ENCODE measurements around the gene LETMD1. TPM values are rescaled to one million over a fixed set of nuclear protein-coding genes. Genes with fewer than 3 reads are reported as not detected.

The LETMD1 gene
- total and polyA plus RNA-seq, 9 of the 15 experiments (the other 6 are each of a cell fraction or from before 2014, with no cell fraction given), result 58.7 to 163 (median 75.4) TPM

GRCh38 chr12:51021694-51022093, 26.4 kb upstream of the LETMD1 start (continued):
- peak; percentile 67; the same call in 1 of the 2 replicates for TF ChIP-seq TFAP4 (CRISPR knock-in tag; IDR thresholded peaks at IDR 0.05; ENCODE audit: borderline replicate concordance)
- peak; percentile 98 for TF ChIP-seq ARID1B (IDR thresholded peaks at IDR 0.05)
- no peak for TF ChIP-seq RFX5 (IDR thresholded peaks at IDR 0.05; ENCODE audit: low read depth, low read length)
- TF ChIP-seq, protein P1, sequence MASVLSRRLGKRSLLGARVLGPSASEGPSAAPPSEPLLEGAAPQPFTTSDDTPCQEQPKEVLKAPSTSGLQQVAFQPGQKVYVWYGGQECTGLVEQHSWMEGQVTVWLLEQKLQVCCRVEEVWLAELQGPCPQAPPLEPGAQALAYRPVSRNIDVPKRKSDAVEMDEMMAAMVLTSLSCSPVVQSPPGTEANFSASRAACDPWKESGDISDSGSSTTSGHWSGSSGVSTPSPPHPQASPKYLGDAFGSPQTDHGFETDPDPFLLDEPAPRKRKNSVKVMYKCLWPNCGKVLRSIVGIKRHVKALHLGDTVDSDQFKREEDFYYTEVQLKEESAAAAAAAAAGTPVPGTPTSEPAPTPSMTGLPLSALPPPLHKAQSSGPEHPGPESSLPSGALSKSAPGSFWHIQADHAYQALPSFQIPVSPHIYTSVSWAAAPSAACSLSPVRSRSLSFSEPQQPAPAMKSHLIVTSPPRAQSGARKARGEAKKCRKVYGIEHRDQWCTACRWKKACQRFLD (CRISPR knock-in tag; IDR thresholded peaks at IDR 0.05), result peak; percentile 71; the same call in 1 of the 2 replicates
- TF ChIP-seq, protein P2, sequence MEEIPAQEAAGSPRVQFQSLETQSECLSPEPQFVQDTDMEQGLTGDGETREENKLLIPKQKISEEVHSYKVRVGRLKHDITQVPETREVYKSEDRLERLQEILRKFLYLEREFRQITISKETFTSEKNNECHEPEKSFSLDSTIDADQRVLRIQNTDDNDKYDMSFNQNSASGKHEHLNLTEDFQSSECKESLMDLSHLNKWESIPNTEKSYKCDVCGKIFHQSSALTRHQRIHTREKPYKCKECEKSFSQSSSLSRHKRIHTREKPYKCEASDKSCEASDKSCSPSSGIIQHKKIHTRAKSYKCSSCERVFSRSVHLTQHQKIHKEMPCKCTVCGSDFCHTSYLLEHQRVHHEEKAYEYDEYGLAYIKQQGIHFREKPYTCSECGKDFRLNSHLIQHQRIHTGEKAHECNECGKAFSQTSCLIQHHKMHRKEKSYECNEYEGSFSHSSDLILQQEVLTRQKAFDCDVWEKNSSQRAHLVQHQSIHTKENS (CRISPR knock-in tag; IDR thresholded peaks at IDR 0.05), result no peak
- TF ChIP-seq KDM2B (CRISPR knock-in tag; IDR thresholded peaks at IDR 0.05), result no peak
- peak; percentile 95 for TF ChIP-seq SMARCE1 (IDR thresholded peaks at IDR 0.05)
- no peak for TF ChIP-seq ARID2 (IDR thresholded peaks at IDR 0.05)
- TF ChIP-seq CBX3 (IDR thresholded peaks at IDR 0.05; ENCODE audit: borderline replicate concordance in 1 of 2, low read length in 2 of 2), result no peak
- TF ChIP-seq PCBP2 (IDR thresholded peaks at IDR 0.05; ENCODE audit: low read depth, low read length, poor library complexity, severe bottlenecking), result no peak
- TF ChIP-seq, protein P3, sequence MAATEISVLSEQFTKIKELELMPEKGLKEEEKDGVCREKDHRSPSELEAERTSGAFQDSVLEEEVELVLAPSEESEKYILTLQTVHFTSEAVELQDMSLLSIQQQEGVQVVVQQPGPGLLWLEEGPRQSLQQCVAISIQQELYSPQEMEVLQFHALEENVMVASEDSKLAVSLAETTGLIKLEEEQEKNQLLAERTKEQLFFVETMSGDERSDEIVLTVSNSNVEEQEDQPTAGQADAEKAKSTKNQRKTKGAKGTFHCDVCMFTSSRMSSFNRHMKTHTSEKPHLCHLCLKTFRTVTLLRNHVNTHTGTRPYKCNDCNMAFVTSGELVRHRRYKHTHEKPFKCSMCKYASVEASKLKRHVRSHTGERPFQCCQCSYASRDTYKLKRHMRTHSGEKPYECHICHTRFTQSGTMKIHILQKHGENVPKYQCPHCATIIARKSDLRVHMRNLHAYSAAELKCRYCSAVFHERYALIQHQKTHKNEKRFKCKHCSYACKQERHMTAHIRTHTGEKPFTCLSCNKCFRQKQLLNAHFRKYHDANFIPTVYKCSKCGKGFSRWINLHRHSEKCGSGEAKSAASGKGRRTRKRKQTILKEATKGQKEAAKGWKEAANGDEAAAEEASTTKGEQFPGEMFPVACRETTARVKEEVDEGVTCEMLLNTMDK (IDR thresholded peaks at IDR 0.05; ENCODE audit: borderline replicate concordance, insufficient read depth, low read depth, low read length, poor library complexity, severe bottlenecking), result no peak
- TF ChIP-seq BCL6 (CRISPR knock-in tag; IDR thresholded peaks at IDR 0.05), result no peak
- TF ChIP-seq, protein P4, sequence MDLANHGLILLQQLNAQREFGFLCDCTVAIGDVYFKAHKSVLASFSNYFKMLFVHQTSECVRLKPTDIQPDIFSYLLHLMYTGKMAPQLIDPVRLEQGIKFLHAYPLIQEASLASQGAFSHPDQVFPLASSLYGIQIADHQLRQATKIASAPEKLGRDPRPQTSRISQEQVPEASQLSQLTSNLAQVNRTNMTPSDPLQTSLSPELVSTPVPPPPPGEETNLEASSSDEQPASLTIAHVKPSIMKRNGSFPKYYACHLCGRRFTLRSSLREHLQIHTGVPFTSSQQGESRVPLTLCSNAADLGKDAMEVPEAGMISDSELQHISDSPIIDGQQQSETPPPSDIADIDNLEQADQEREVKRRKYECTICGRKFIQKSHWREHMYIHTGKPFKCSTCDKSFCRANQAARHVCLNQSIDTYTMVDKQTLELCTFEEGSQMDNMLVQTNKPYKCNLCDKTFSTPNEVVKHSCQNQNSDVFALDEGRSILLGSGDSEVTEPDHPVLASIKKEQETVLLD (IDR thresholded peaks at IDR 0.05), result peak; percentile 69; the same call in 1 of the 2 replicates
- no peak for TF ChIP-seq RUNX1 (IDR thresholded peaks at IDR 0.05; ENCODE audit: low read depth)
- TF ChIP-seq GATAD2A (IDR thresholded peaks at IDR 0.05), result peak; percentile 80
- TF ChIP-seq HDAC2 (IDR thresholded peaks at IDR 0.05), result peak; percentile 87
- peak; percentile 86; the same call in 1 of the 2 replicates for TF ChIP-seq POLR2AphosphoS5 (IDR thresholded peaks at IDR 0.05; ENCODE audit: control insufficient read depth, insufficient read depth, low read depth, low read length)
- no peak for TF ChIP-seq ZNF124 (CRISPR knock-in tag; IDR thresholded peaks at IDR 0.05)
- TF ChIP-seq ZFP36 (IDR thresholded peaks at IDR 0.05; ENCODE audit: low read depth, low read length, partially characterized antibody), result no peak

Measured in K562 (cell line).